ENCODE measurements around the gene SPNS2.
"Not testable (repeated sequence)": the region's sequence is repeated elsewhere in the genome, so short reads cannot be mapped to it uniquely, and the experiment has no call there.

Gene SPNS2

GRCh38 chr17:4574448-4575045, 75.9 kb downstream of the SPNS2 start:
- no peak for DNase-seq

GRCh38 chr17:4576161-4576558, 77.5 kb downstream of the SPNS2 start:
- DNase-seq, result no peak

DNA sequence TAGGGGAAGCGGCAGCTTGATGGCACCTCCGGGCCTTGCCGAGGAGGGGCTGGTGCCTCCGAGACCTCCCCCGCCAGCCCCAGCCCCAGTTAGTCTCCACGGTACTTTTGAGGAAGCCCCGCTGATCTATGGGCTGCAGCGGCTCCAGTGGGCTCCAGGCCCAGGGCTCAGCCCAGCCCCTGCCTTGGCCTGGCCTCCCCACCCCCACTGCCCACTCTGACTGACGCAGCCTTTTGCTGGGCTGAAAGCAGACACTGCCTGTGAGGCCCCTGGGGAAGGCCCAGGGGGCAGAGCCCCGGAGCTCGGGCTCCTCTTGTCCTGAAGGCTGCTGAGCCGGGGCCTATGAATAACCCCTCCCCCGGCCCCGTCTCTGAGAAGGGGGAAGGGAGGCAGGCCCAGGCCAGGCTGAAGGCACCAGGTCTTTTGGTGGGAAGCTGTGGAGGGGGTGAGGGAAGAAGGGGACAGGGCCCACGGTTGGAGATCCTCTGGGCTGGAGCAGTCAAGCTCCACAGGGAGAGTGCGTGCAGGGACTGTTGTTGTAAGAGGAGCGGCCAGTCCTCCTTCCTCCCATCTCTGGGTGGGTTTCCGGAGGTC, 78.1 kb downstream of the SPNS2 start:
- no peak for DNase-seq

DNA sequence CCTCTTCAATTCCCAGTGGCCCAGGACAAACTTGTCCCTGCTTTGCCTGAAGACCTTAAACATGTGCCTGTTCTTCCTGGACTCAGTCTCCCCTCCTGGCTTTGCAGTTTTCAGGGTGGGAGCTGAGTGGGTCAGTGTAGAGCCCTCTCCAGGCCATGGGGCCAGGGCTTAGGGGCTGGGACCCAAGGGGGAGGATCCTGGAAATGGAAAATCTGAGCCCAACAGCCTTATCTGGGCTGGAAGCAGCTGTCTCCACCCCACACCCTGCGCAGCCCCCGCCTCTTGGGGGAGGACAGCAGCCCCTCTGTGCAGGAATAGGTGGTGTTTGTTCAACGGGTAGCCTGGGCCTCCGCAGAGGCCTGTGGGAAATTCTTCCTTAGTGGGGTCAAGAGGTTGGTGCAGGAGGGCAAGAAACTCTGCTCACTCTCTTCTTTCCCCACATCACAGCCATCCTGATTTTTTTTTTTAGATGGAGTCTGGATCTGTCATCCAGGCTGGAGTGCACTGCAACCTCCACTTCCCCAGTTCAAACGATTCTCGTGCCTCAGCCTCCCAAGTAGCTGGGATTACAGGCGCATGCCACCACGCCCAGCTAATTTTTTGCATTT, 78.8 kb downstream of the SPNS2 start:
- DNase-seq, result no peak

GRCh38 chr17:4578349-4578748, 79.7 kb downstream of the SPNS2 start:
- DNase-seq, result not testable (repeated sequence)

GRCh38 chr17:4579678-4580077, 81.0 kb downstream of the SPNS2 start:
- no peak for DNase-seq

DNA sequence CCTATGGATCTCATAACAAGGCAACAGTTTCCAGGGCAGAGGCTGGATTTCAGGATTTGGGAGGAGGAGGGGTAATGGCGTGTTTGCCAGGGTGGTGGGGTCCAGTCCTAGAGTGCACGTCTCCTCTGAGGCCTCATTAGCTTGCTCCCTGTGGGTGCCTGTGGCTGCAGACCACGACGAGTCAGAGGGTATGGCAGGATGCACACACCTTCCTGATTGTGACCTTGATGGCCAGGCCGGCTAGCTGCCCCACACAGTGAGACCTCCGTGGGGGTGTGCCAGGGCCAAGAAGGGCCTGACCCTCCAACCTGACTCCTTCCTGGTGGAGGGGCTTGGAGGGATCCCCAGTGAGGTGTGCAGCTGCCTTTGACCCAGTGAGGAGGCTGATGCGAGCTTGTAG, 81.6 kb downstream of the SPNS2 start:
- DNase-seq, result no peak

GRCh38 chr17:4582101-4582501, 83.4 kb downstream of the SPNS2 start:
- no peak for DNase-seq

- DNase-seq, result no peak
Measured at GRCh38 chr17:4582691-4583090, 84.0 kb downstream of the SPNS2 start.

DNA sequence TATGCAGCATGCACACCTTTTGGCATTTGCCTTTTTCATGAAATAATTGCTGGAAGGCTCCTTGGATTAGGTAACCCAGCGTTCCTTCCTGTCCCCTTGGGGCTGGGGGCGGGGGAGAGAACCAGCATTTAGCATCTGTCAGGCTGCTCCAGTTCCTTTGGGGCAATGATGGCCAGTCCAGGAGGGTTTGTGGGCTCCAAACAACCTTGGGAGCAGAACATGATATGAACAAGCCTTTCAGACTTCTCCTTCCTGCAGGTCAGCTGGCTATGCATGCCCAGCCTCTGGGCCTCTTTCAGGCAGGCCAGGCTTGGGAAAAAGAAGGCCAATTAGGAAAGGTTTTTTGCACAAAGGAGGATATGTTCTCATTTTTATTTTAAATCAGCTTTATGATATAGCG, 84.5 kb downstream of the SPNS2 start:
- no peak for DNase-seq

- DNase-seq, result no peak
Measured at GRCh38 chr17:4583782-4584100, 85.1 kb downstream of the SPNS2 start.

GRCh38 chr17:4584101-4584916, 85.6 kb downstream of the SPNS2 start, which contains the start of gene SMTNL2:
Gene SMTNL2, plus strand, starts transcription at chr17:4584529. Its CDS starts 77 bp downstream, at chr17:4584606.
- DNase-seq, result no peak

DNA sequence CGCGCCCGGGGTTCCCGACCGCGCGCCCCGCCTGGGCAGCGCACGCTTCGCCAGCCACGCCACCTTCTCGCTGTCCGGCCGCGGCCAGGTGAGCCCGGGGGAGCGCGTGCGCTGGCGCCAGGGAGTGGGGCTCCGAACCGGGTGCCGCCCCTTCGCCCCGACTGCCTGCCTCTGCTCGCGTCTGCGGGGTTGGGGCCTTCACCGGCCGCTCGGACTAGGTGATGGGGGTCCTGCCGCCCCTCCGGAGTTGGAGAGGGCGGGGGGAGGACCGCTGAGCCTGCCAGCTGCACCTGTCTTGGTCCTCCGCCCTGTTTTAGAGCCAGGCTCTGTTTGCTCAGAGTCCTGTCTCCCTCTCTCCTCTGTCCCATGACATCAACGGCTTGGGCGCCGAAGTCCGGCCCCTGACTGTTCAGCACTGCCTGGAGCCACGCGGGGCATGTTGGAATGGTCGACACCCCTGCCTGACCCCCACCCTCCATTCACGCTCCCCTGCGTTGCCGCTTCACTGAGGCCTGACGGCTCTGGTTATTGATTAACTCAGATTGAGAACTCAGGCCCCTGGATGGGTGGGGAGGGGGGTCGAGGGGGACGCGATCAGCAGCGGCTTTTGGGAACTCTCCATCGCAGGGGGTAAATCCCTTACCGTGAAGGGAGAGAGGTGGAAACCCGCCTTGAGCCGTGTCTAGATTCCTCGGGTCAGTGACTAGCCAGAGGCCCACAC, 86.4 kb downstream of the SPNS2 start:
- DNase-seq, result no peak

- DNase-seq, result no peak
Measured at GRCh38 chr17:4585638-4585994, 86.9 kb downstream of the SPNS2 start.

GRCh38 chr17:4586043-4586442, 87.4 kb downstream of the SPNS2 start:
- no peak for DNase-seq

DNA sequence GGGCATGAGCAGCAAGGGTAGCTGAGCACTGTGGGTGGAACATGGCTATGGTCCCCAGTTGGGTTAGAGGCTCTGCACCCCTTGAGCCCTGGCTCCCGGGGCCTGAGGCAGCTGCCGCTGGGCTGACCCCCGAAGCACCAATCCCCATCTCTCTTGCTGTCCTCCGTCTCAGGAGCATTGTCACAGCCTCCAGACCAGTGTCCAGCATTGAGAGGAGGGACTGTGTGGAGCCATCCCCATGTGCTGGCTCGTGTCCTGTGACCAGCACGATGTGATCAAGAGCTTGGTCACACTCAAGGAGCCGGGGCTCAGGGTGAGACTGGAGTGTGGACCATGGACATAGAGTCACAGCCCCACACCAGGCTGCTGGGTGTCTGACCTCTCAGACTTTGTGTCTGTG, 88.5 kb downstream of the SPNS2 start:
- DNase-seq, result no peak

- no peak for DNase-seq
Measured at GRCh38 chr17:4587803-4588202, 89.1 kb downstream of the SPNS2 start.

- DNase-seq, result no peak
Measured at GRCh38 chr17:4588391-4588790, 89.7 kb downstream of the SPNS2 start.

Data from SIG-M5 (cell line).